Sigmoid colon (tissue), 4 donors: ENCODE results near the gene TSPAN18.

Experiments used
- CTCF ChIP-seq, 4 experiments: fragments of 450-650 bp in 3 of 4; fragments of 200-600 bp in 1 of 4; IDR thresholded peaks; one replicate each; pipeline ENCODE4 v1.5.1; 2016 to 2019; ENCODE audit warnings: antibody characterized with exemption in 4 of 4, mild to moderate bottlenecking in 3 of 4, moderate library complexity in 2 of 4
- EP300 ChIP-seq, 4 donors: sonication (generic); formaldehyde crosslinking; IDR thresholded peaks; one replicate each; pipeline ENCODE4 v1.6.1; 2017; ENCODE audit warnings: antibody characterized with exemption in 4 of 4
- POLR2A ChIP-seq, 2 donors: fragments of 450-650 bp; IDR thresholded peaks; one replicate each; pipeline ENCODE4 v1.6.1; 2016; ENCODE audit warnings: antibody characterized with exemption in 2 of 2, mild to moderate bottlenecking in 2 of 2, moderate library complexity in 2 of 2
- POLR2AphosphoS5 ChIP-seq, 4 donors: sonication (generic); formaldehyde crosslinking; IDR thresholded peaks; one replicate each; pipeline ENCODE4 v1.6.1; 2017; ENCODE audit warnings: antibody characterized with exemption in 4 of 4

GRCh38 chr11:44811841-44812448, 85.2 kb downstream of the TSPAN18 start:
- TF ChIP-seq CTCF (IDR thresholded peaks at IDR 0.05) = no peak
- no peak for TF ChIP-seq EP300 (IDR thresholded peaks at IDR 0.05)
- no peak for TF ChIP-seq POLR2A (IDR thresholded peaks at IDR 0.05)
- no peak for TF ChIP-seq POLR2AphosphoS5 (IDR thresholded peaks at IDR 0.05)
